Measurements from ENCODE around the gene RAB3B.

DNA sequence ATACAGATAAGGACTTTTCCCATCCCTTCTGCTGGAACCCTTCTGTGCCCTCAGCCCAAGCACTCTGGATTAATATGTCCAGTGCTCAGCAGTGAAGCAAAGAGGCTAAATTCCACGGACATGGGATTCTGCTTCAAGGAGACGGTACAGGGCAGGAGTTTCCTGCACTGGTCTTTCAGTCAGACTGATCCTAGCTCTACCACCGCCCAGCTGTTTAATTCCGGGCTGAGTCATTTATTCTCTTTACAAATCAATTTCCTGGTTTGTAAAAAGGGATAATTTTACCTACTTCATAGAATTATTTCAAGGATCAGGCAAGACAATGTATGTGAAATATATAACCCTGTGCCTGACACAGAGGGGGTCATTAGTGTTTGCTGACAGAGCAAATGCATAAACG, 70.4 kb downstream of the RAB3B start:
- TF ChIP-seq, protein P1, sequence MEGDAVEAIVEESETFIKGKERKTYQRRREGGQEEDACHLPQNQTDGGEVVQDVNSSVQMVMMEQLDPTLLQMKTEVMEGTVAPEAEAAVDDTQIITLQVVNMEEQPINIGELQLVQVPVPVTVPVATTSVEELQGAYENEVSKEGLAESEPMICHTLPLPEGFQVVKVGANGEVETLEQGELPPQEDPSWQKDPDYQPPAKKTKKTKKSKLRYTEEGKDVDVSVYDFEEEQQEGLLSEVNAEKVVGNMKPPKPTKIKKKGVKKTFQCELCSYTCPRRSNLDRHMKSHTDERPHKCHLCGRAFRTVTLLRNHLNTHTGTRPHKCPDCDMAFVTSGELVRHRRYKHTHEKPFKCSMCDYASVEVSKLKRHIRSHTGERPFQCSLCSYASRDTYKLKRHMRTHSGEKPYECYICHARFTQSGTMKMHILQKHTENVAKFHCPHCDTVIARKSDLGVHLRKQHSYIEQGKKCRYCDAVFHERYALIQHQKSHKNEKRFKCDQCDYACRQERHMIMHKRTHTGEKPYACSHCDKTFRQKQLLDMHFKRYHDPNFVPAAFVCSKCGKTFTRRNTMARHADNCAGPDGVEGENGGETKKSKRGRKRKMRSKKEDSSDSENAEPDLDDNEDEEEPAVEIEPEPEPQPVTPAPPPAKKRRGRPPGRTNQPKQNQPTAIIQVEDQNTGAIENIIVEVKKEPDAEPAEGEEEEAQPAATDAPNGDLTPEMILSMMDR (conservative IDR thresholded peaks at IDR 0.05 in 1 of 2, IDR thresholded peaks at IDR 0.05 in 1 of 2; ENCODE audit: low read depth in 1 of 2, low read length in 2 of 2), result no peak
- TF ChIP-seq EZH2 (IDR thresholded peaks at IDR 0.05; ENCODE audit: low read length, missing control alignments), result no peak
